ENCODE measurements around the gene RADIL. TPM values are rescaled to one million over a fixed set of nuclear protein-coding genes. Genes with fewer than 3 reads are reported as not detected.

The RADIL gene
- total and polyA plus RNA-seq, 11 donors, result 1.1 to 9.0 (median 3.4) TPM

GRCh38 chr7:4784799-4785198 is 98.7 kb downstream of the RADIL start:
- DNase-seq (peak in 3 of 5 donors; percentile 67 to 72 (median 72)), ATAC-seq (peak; percentile 68 to 83 (median 76))
- Histone ChIP-seq H3K27ac (peak overlapping the region in 1 of 12 donors; percentile 15), H3K4me1 (peaks cover 0 to 13% (median 0%) of the 10 kb centered on the region in 12 donors), H3K27me3 (no peaks in the 10 kb centered on the region), H3K4me3 (no peak overlapping the region), H3K36me3 (peaks cover 0 to 98% (median 81%) of the 10 kb centered on the region in 9 donors), H3K9me3 (no peaks in the 10 kb centered on the region)
- intact Hi-C loops (cut with DNase I), result no loop called here
- no peak for TF ChIP-seq POLR2A (IDR thresholded peaks at IDR 0.05)
- TF ChIP-seq CTCF (IDR thresholded peaks at IDR 0.05), result no peak
- 38 to 67% (median 54%) methylated on average over 5 to 19 of the region's 19 CpGs for WGBS, 4 donors

GRCh38 chr7:4783762-4784351 is 99.7 kb downstream of the RADIL start:
- H3K27me3 ChIP-seq, result no peaks in the 10 kb centered on the region
- peak in 2 of 4 donors; percentile 3 to 5 for ATAC-seq

GRCh38 chr7:4783292-4783652 is 100.2 kb downstream of the RADIL start:
- 85 to 97% (median 92%) methylated on average over 11 to 16 of the region's 16 CpGs for WGBS, 4 donors
- TF ChIP-seq CTCF (IDR thresholded peaks at IDR 0.05), result no peak
- TF ChIP-seq POLR2A (IDR thresholded peaks at IDR 0.05), result no peak

More at GRCh38 chr7:4783762-4784351, 99.7 kb downstream of the RADIL start:
- peaks cover 0 to 90% (median 76%) of the 10 kb centered on the region in 9 donors for H3K36me3 ChIP-seq
- no peaks in the 10 kb centered on the region for H3K9me3 ChIP-seq
- TF ChIP-seq CTCF (IDR thresholded peaks at IDR 0.05) (no peak), POLR2A (IDR thresholded peaks at IDR 0.05) (no peak)
- intact Hi-C loops (cut with DNase I), result no loop called here
- WGBS, 4 donors, result 81 to 89% (median 88%) methylated on average over 20 to 40 of the region's 40 CpGs
- H3K4me1 ChIP-seq, result peaks cover 0 to 13% (median 0%) of the 10 kb centered on the region in 12 donors
- peak in 1 of 5 donors; percentile 14 for DNase-seq
- H3K4me3 ChIP-seq, result no peak overlapping the region
- no peak overlapping the region for H3K27ac ChIP-seq

GRCh38 chr7:4782333-4783291 is 100.9 kb downstream of the RADIL start:
- Histone ChIP-seq H3K9me3 (no peaks in the 10 kb centered on the region), H3K27ac (no peak overlapping the region), H3K27me3 (no peaks in the 10 kb centered on the region), H3K4me1 (peaks cover 0 to 21% (median 1%) of the 10 kb centered on the region in 12 donors), H3K36me3 (peaks cover 0 to 85% (median 70%) of the 10 kb centered on the region in 9 donors), H3K4me3 (no peak overlapping the region)
- intact Hi-C loops (cut with DNase I), result no loop called here
- DNase-seq (peak in 1 of 5 donors; percentile 5), ATAC-seq (no peak)
- 93 to 94% (median 94%) methylated on average over 28 to 36 of the region's 36 CpGs for WGBS, 4 donors
- TF ChIP-seq CTCF (IDR thresholded peaks at IDR 0.05) (no peak), POLR2A (IDR thresholded peaks at IDR 0.05) (no peak)

More at GRCh38 chr7:4783292-4783652, 100.2 kb downstream of the RADIL start:
- Histone ChIP-seq H3K36me3 (peaks cover 0 to 86% (median 72%) of the 10 kb centered on the region in 9 donors), H3K4me1 (peaks cover 0 to 15% (median 0%) of the 10 kb centered on the region in 12 donors), H3K27me3 (no peaks in the 10 kb centered on the region), H3K4me3 (no peak overlapping the region), H3K27ac (no peak overlapping the region), H3K9me3 (no peaks in the 10 kb centered on the region)
- intact Hi-C loops (cut with DNase I), result no loop called here
- DNase-seq (no peak), ATAC-seq (no peak)

Data from heart left ventricle (tissue), 16 donors.